Activated B cell treated with CpG ODN at 0.5 μM for 24 hours (primary cell): Measurements from ENCODE around the gene KHDC4. TPM values are rescaled to one million over a fixed set of nuclear protein-coding genes. Genes with fewer than 3 reads are reported as not detected.
"Not testable (repeated sequence)": the region's sequence is repeated elsewhere in the genome, so short reads cannot be mapped to it uniquely, and the experiment has no call there.

Source experiments
- ATAC-seq: fragments of 200-7000 bp; cut with Tn5 transposase; one replicate; pipeline ENCODE4 v1.10.0; 2021; ENCODE audit warnings: low read depth, mild to moderate bottlenecking, moderate library complexity
- CTCF ChIA-PET: fragments of 350-600 bp; sonication (Branson Sonifier 250); formaldehyde crosslinking; loops from one replicate; lab custom pipeline; 2021; ENCODE audit warnings: antibody characterized with exemption; lab: Charles Lee
- POLR2A ChIA-PET: fragments of 350-600 bp; sonication (Branson Sonifier 250); formaldehyde crosslinking; loops from one replicate; lab custom pipeline; 2021; ENCODE audit warnings: antibody characterized with exemption; lab: Charles Lee
- DNase-seq: peaks from one replicate; pipeline ENCODE4 v3.0.0; 2022
- H3K27ac Mint-ChIP-seq: one replicate; pipeline ENCODE4 v1.8.0; 2020; ENCODE audit warnings: mixed read lengths
- H3K27me3 Mint-ChIP-seq: one replicate; pipeline ENCODE4 v1.8.0; 2021; ENCODE audit warnings: mixed read lengths
- H3K36me3 Mint-ChIP-seq: one replicate; pipeline ENCODE4 v1.8.0; 2021; ENCODE audit warnings: low read depth, mixed read lengths
- H3K4me1 Mint-ChIP-seq: one replicate; pipeline ENCODE4 v1.8.0; 2021; ENCODE audit warnings: mixed read lengths
- H3K4me3 Mint-ChIP-seq: one replicate; pipeline ENCODE4 v1.8.0; 2020; ENCODE audit warnings: mild to moderate bottlenecking, mixed read lengths
- H3K9me3 Mint-ChIP-seq: one replicate; pipeline ENCODE4 v1.8.0; 2020; ENCODE audit warnings: mixed read lengths
- intact Hi-C: fragments of 100-400 bp; cut with micrococcal nuclease; formaldehyde crosslinking; loops from one replicate; pipeline ENCODE4 v1.15.1; 2024
- total RNA-seq: library from RNA; stranded (reverse); gene quantifications from 2 replicates; pipeline ENCODE4 v1.2.3, GENCODE V29; 2022
- TF ChIP-seq, protein P1 (sequence below): fragments of 200-600 bp; IDR thresholded peaks from one replicate; pipeline ENCODE4 v1.8.0; 2022; ENCODE audit warnings: antibody characterized with exemption, mild to moderate bottlenecking

The KHDC4 gene
- total RNA-seq, 1 donor from 2014 or later, result 105 TPM

DNA sequence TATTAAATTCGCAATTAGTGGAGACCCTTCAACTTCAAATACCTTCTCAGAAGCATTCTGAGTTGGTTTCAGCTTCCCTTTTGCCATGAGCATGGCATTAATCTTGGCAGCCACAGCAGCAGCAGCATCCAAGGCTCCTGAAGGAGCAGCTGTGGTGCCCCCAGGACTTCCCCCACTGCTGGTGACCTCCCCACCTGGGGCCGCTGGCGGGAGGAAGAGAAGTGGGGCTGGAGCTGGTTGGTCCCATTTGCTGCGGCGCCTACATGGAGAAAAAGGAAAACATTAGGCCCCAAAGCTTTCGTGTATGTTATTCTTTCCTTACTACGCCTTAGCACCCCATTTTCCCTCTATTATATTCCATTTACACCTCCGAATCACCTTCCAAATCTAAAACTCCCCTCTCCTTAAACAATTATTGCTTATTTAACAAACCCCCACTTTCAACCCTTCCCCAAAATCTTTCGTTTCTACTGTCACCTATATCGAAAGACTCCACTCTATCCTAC lies 569 bp downstream of the KHDC4 start:
- intact Hi-C loops, result loop anchor here (1.0 kb wide), 8 partner anchors 13 to 405 kb away; partner anchors contain the start of genes ARHGEF2, CCT3, LAMTOR2 and RIT1
- Mint-ChIP-seq H3K27me3 (no peaks in the 10 kb centered on the region), H3K9me3 (no peaks in the 10 kb centered on the region), H3K27ac (no peak overlapping the region), H3K4me1 (peaks cover 38% of the 10 kb centered on the region), H3K4me3 (no peak overlapping the region), H3K36me3 (peaks cover 39% of the 10 kb centered on the region)
- ATAC-seq, result no peak
- TF ChIP-seq, protein P1, sequence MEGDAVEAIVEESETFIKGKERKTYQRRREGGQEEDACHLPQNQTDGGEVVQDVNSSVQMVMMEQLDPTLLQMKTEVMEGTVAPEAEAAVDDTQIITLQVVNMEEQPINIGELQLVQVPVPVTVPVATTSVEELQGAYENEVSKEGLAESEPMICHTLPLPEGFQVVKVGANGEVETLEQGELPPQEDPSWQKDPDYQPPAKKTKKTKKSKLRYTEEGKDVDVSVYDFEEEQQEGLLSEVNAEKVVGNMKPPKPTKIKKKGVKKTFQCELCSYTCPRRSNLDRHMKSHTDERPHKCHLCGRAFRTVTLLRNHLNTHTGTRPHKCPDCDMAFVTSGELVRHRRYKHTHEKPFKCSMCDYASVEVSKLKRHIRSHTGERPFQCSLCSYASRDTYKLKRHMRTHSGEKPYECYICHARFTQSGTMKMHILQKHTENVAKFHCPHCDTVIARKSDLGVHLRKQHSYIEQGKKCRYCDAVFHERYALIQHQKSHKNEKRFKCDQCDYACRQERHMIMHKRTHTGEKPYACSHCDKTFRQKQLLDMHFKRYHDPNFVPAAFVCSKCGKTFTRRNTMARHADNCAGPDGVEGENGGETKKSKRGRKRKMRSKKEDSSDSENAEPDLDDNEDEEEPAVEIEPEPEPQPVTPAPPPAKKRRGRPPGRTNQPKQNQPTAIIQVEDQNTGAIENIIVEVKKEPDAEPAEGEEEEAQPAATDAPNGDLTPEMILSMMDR, result no peak
- POLR2A ChIA-PET, result interaction anchor here (0.6 to 3.8 kb wide), 20 partner anchors 10 to 818 kb away, joined by 3 to 85 read pairs (median 5); partner anchors contain the start of genes ARHGEF2, GON4L, HDGF and PMF1
- CTCF ChIA-PET, result interaction anchor here (0.9 to 5.7 kb wide), 6 partner anchors 12 to 56 kb away, joined by 3 to 52 read pairs (median 6); partner anchors contain the start of gene ARHGEF2
- DNase-seq, result no peak

DNA sequence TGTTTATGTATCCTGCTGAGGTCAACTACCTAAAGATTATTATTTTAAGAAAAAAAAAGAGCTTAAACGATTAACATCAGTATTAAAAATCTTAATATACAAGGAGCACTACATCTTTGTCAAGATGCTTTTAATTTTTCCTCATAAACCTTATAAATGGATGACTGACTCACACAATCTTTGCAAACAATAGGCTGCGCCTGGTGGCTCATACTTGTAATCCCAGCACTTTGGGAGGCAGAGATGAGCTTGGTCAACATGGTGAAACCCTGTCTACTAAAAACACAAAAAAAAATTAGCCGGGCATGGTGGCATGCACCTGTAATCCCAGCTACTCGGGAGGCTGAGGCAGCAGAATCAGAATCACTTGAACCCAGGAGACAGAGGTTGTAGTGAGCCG lies 1.7 kb downstream of the KHDC4 start:
- ATAC-seq (no peak), DNase-seq (no peak)
- intact Hi-C loops, result no loop called here
- Mint-ChIP-seq H3K9me3 (no peaks in the 10 kb centered on the region), H3K4me3 (no peak overlapping the region), H3K36me3 (peaks cover 51% of the 10 kb centered on the region), H3K27me3 (no peaks in the 10 kb centered on the region), H3K4me1 (peaks cover 30% of the 10 kb centered on the region), H3K27ac (no peak overlapping the region)
- TF ChIP-seq, protein P1, result no peak
- CTCF ChIA-PET, result interaction anchor here (1.2 to 5.7 kb wide), 2 partner anchors 58 to 134 kb away, joined by 4 to 52 read pairs; no protein-coding TSS in a partner anchor
- POLR2A ChIA-PET, result interaction anchor here (0.6 to 3.8 kb wide), 5 partner anchors 12 to 285 kb away, joined by 3 to 52 read pairs (median 5); partner anchors contain the start of gene GON4L

DNA sequence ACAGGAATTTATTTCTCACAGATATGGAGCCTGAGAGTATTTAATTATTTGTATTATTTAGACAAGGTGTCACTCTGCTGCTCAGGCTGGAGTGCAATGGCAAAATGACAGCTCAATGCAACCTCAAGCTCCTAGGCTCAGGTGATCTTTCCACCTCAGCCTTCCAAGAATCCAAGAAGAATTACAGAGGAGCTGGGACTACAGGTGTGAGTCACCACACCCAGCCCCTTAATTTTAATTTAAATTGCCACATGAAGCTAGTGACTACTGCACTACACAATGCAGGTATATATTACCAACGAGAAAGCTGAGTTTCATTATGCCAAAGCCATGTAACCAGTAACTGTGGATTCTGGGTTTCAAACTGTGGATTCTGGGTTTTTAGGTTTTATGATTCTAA lies 2.1 kb downstream of the KHDC4 start:
- ATAC-seq, result no peak
- DNase-seq, result no peak
- Mint-ChIP-seq H3K4me3 (peak overlapping the region; percentile 19), H3K4me1 (peaks cover 30% of the 10 kb centered on the region), H3K9me3 (no peaks in the 10 kb centered on the region), H3K27ac (no peak overlapping the region), H3K27me3 (no peaks in the 10 kb centered on the region), H3K36me3 (peaks cover 55% of the 10 kb centered on the region)
- CTCF ChIA-PET, result interaction anchor here (1.2 to 5.7 kb wide), 2 partner anchors 58 to 134 kb away, joined by 4 to 52 read pairs; no protein-coding TSS in a partner anchor
- POLR2A ChIA-PET, result interaction anchor here (0.9 to 1.0 kb wide), 3 partner anchors 12 to 57 kb away, joined by 3 to 12 read pairs (median 5); no protein-coding TSS in a partner anchor
- intact Hi-C loops, result no loop called here
- TF ChIP-seq, protein P1, result no peak

DNA sequence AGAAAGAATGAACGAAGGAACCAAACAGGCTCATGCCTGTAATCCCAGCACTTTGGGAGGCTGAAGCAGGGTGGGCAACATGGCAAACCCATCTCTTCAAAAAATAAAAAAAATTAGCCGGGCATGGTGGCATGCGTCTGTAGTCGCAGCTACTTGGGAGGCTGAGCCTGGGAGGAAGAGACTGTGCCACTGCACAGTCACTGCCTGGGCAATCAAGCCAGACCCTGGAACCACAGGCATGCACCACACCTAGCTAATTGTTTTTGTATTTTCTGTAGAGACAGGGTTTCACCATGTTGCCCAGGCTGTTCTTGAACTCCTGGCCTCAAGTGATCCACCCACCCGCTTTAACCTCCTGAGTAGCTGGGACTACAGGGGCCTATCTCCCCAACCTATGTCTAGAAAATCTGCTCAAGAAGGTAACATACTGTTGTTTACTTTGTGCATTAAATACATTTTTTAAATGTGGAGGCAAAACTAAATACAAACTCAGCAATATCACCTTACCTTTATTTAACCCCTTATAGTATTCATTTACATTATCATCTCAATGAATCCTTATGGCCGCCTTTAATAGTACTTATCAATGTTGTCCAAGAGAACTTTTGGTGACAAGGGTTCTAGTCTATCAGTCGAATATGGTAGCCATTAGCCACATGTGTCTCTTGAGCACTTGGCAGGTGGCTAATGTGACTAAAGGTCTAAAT lies 2.7 kb downstream of the KHDC4 start:
- no peaks in the 10 kb centered on the region for H3K27me3 Mint-ChIP-seq
- intact Hi-C loops, result no loop called here
- H3K4me3 Mint-ChIP-seq, result peak overlapping the region; percentile 19

DNA sequence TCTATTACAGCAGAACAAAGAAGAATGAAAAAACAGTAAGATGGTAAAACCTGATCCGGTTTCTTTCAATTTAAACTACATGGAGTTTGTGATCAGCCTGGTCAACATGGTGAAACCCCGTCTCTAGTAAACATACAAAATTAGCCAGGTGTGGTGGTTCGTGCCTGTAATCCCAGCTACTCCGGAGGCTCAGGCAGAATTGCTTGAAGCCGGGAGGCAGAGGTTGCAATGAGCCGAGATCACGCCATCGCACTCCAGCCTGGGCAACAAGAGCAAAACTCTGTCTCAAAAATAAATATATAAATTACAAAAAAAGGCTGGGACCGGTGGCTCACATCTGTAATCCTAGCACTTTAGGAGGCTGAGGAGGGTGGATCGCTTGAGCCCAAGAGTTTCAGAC lies 3.5 kb downstream of the KHDC4 start:
- Mint-ChIP-seq H3K4me1 (peaks cover 30% of the 10 kb centered on the region), H3K36me3 (peaks cover 68% of the 10 kb centered on the region)
- ATAC-seq, result not testable (repeated sequence)

More for the DNA sequence above, 2.7 kb downstream of the KHDC4 start:
- Mint-ChIP-seq H3K36me3 (peaks cover 61% of the 10 kb centered on the region), H3K9me3 (no peaks in the 10 kb centered on the region), H3K4me1 (peaks cover 30% of the 10 kb centered on the region), H3K27ac (peak overlapping the region; percentile 30)
- ChIA-PET CTCF (interaction anchor here (1.0 to 5.7 kb wide), 2 partner anchors 59 to 135 kb away, joined by 3 to 52 read pairs; no protein-coding TSS in a partner anchor), POLR2A (interaction anchor here (0.6 to 1.5 kb wide), 12 partner anchors 11 to 577 kb away, joined by 3 to 17 read pairs (median 4); partner anchors contain the start of gene ARHGEF2)
- DNase-seq (peak; percentile 1), ATAC-seq (no peak)
- TF ChIP-seq, protein P1, result no peak

More for the DNA sequence above, 3.5 kb downstream of the KHDC4 start:
- CTCF ChIA-PET, result interaction anchor here (1.0 to 5.7 kb wide), 3 partner anchors 7 to 136 kb away, joined by 3 to 52 read pairs (median 4); no protein-coding TSS in a partner anchor
- H3K27ac Mint-ChIP-seq, DNase-seq, H3K4me3 Mint-ChIP-seq, intact Hi-C loops, H3K27me3 Mint-ChIP-seq, H3K9me3 Mint-ChIP-seq: not testable (repeated sequence)
- POLR2A ChIA-PET, result interaction anchor here (0.6 to 1.5 kb wide), 8 partner anchors 19 to 101 kb away, joined by 3 to 17 read pairs (median 3); partner anchors contain the start of gene ARHGEF2
